K562 (cell line): ENCODE results near the gene C15orf62. TPM values are rescaled to one million over a fixed set of nuclear protein-coding genes. Genes with fewer than 3 reads are reported as not detected.
A peak's percentile ranks its signal among the peaks of the same experiment; 100 is the strongest.

Source experiments
- ATAC-seq: fragments of 200-7000 bp; cut with Tn5 transposase; 3 replicates; pipeline ENCODE4 v1.9.1; 2020; ENCODE audit warnings: moderate library complexity
- Bru-seq: library from RNA; stranded (reverse); fragments of 400-500 nt; gene quantifications from one replicate; lab custom pipeline; 2021; lab: Mats Ljungman, UMichigan
- BruChase-seq, 2 experiments: library from RNA; stranded (reverse); fragments of 400-500 nt; gene quantifications; one replicate each; lab custom pipeline; 2021; lab: Mats Ljungman, UMichigan
- BruUV-seq: library from RNA; stranded (reverse); fragments of 400-500 nt; replicated peaks from 2 replicates; lab custom pipeline; 2021; lab: Mats Ljungman, UMichigan
- CTCF ChIA-PET: fragments of 300-600 bp; formaldehyde crosslinking; extraction: SDS; loops from one replicate; lab custom pipeline; 2021; ENCODE audit warnings: low intra/inter-chr PET ratio; lab: Yijun Ruan, JAX
- POLR2A ChIA-PET: fragments of 300-600, 350-650 bp; sonication (Branson Sonifier 250); formaldehyde crosslinking; extraction: SDS; loops from one replicate; lab custom pipeline; 2021; ENCODE audit warnings: antibody characterized with exemption, inconsistent platforms; lab: Yijun Ruan, JAX
- DNase-seq, 4 experiments: peaks; one replicate each; pipeline versions ENCODE4 v3.0.0 to v3.0.0-alpha.2; 2011 to 2018; ENCODE audit warnings: low spot score in 3 of 4, mixed read lengths in 3 of 4; ENCODE audit errors: extremely low read depth in 1 of 4
- FAIRE-seq: peaks from 2 replicates; lab custom pipeline; 2011; peaks lifted over from hg19 to GRCh38; lab: Jason Lieb, UNC
- H2AFZ ChIP-seq: 2 replicates; pipeline ENCODE4 v1.6.0; 2011; ENCODE audit warnings: low read depth, low read length, control low read depth, inconsistent platforms
- H3K27ac ChIP-seq: fragments of 200-600 bp; 3 replicates; pipeline ENCODE4 v1.8.0; 2011; ENCODE audit warnings: low read depth, mild to moderate bottlenecking, control low read depth, inconsistent platforms, low read length, moderate library complexity, mixed read lengths; ENCODE audit errors: extremely low read depth
- H3K27me3 ChIP-seq, 2 experiments: fragments of 300-600 bp in 1 of 2; 2 replicates in 1 of 2; 3 replicates in 1 of 2; pipeline versions ENCODE4 v1.6.0 to v1.8.0; 2011; ENCODE audit warnings: inconsistent platforms in 2 of 2, low read length in 2 of 2, mild to moderate bottlenecking in 1 of 2, mixed read lengths in 1 of 2, moderate library complexity in 1 of 2; ENCODE audit not compliant: control insufficient read depth in 2 of 2, insufficient read depth in 2 of 2
- H3K36me3 ChIP-seq: fragments of 300-600 bp; 3 replicates; pipeline ENCODE4 v1.8.0; 2011; ENCODE audit warnings: mild to moderate bottlenecking, low read length, inconsistent platforms; ENCODE audit not compliant: control insufficient read depth, insufficient read depth
- H3K4me1 ChIP-seq, 2 experiments: fragments of 200-600 bp in 1 of 2; replicated peaks in 1 of 2; 2 replicates in 1 of 2; 3 replicates in 1 of 2; pipeline versions ENCODE4 v1.5.1 to v1.8.0; 2011; ENCODE audit warnings: inconsistent platforms in 2 of 2, low read length in 2 of 2, mild to moderate bottlenecking in 1 of 2, mixed read lengths in 1 of 2, moderate library complexity in 1 of 2; ENCODE audit not compliant: control insufficient read depth in 2 of 2, insufficient read depth in 2 of 2
- H3K4me2 ChIP-seq: 2 replicates; pipeline ENCODE4 v1.6.1; 2011; ENCODE audit warnings: low read length, control low read depth, inconsistent platforms, mixed read lengths; ENCODE audit not compliant: insufficient read depth
- H3K4me3 ChIP-seq: fragments of 200-600 bp; sonication (generic), shearing (Covaris generic); 2 replicates; pipeline ENCODE4 v1.5.1; 2016; ENCODE audit warnings: control low read depth, inconsistent platforms
- H3K79me2 ChIP-seq: fragments of 200-600 bp; 3 replicates; pipeline ENCODE4 v1.8.0; 2011; ENCODE audit warnings: low read length, inconsistent platforms; ENCODE audit not compliant: control insufficient read depth, insufficient read depth
- H3K9ac ChIP-seq, 2 experiments: 2 replicates each; pipeline versions ENCODE4 v1.6.0 to v1.6.1; 2011; ENCODE audit warnings: low read depth in 2 of 2, low read length in 2 of 2, control low read depth in 1 of 2, inconsistent platforms in 1 of 2, mild to moderate bottlenecking in 1 of 2, mixed read lengths in 1 of 2; ENCODE audit not compliant: insufficient read depth in 1 of 2
- H3K9me1 ChIP-seq: one replicate; pipeline ENCODE4 v1.6.0; 2011; ENCODE audit warnings: inconsistent platforms, mild to moderate bottlenecking, low read length, moderate library complexity; ENCODE audit not compliant: control insufficient read depth, insufficient read depth
- H3K9me3 ChIP-seq: replicated peaks from 2 replicates; pipeline ENCODE4 v1.5.1; 2011; ENCODE audit warnings: low read depth, low read length, inconsistent platforms; ENCODE audit not compliant: control insufficient read depth, insufficient read depth
- H4K20me1 ChIP-seq: replicated peaks from 2 replicates; pipeline ENCODE4 v1.6.1; 2011; ENCODE audit warnings: low read length, inconsistent platforms, mixed read lengths; ENCODE audit not compliant: control insufficient read depth, insufficient read depth
- ATF1 ChIP-seq, 2 experiments: fragments of 450-650 bp in 1 of 2; IDR thresholded peaks; 2 replicates each; pipeline ENCODE4 v1.6.1; 2016; ENCODE audit warnings: missing compliant biosample characterization in 1 of 2, missing genetic modification characterization in 1 of 2
- MEF2A ChIP-seq: IDR thresholded peaks from 2 replicates; pipeline ENCODE4 v1.6.1; 2011; ENCODE audit warnings: low read depth, mild to moderate bottlenecking, low read length, moderate library complexity; ENCODE audit not compliant: control insufficient read depth
- NFIC ChIP-seq: fragments of 450-650 bp; IDR thresholded peaks from 2 replicates; pipeline ENCODE4 v1.6.1; 2017; ENCODE audit warnings: mild to moderate bottlenecking, inconsistent platforms
- POLR2G ChIP-seq: fragments of 200-400 bp; formaldehyde crosslinking; IDR thresholded peaks from 2 replicates; pipeline ENCODE4 v1.6.1; 2017; ENCODE audit warnings: low read depth, mild to moderate bottlenecking, antibody characterized with exemption, low read length, moderate library complexity
- SRSF1 ChIP-seq: fragments of 200-400 bp; formaldehyde crosslinking; IDR thresholded peaks from 2 replicates; pipeline ENCODE4 v1.6.1; 2017; ENCODE audit warnings: mild to moderate bottlenecking, low read depth, low read length, moderate library complexity
- ZNF668 ChIP-seq: fragments of 250-450 bp; sonication (Bioruptor Pico); IDR thresholded peaks from 2 replicates; pipeline ENCODE4 v1.8.0; 2022; ENCODE audit warnings: mild to moderate bottlenecking, inconsistent platforms
- WGBS: fragments of 100-300 bp; shearing (Covaris generic); methylation state at CpG from one replicate; pipeline ENCODE4 v1.1.6; 2016; ENCODE audit warnings: low coverage, mixed read lengths; ENCODE audit not compliant: insufficient coverage; ENCODE audit errors: missing lambda C conversion rate; 5-methylcytosine and 5-hydroxymethylcytosine counted together
- in situ Hi-C: fragments of 300-500 bp; cut with MboI; formaldehyde crosslinking; loops from 4 replicates; pipeline ENCODE4 v1.15.0; 2018; ENCODE audit warnings: inconsistent platforms, mixed read lengths
- intact Hi-C: fragments of 100-400 bp; cut with micrococcal nuclease; formaldehyde crosslinking; loops from 2 replicates; pipeline ENCODE4 v1.14.2; 2022
- long read RNA-seq, 3 experiments: library from polyadenylated mRNA in 2 of 3; library from RNA in 1 of 3; unstranded in 2 of 3; stranded (forward) in 1 of 3; transcript quantifications; one replicate each; pipeline ENCODE4 v2.0.0, GENCODE V29; 2019 to 2022
- polyA minus RNA-seq, 3 experiments: library from RNA; depleted of rRNA, polyadenylated mRNA; stranded (reverse); fragments of >200 nt; gene quantifications; 2 replicates each; pipeline ENCODE4 v1.2.3, GENCODE V29; 2011
- polyA plus RNA-seq, 8 experiments: library from polyadenylated mRNA; depleted of rRNA in 4 of 8; stranded (reverse) in 5 of 8; unstranded in 3 of 8; fragments of >200 nt; fragmentation: Nextera tagmentation in 2 of 8; fragmentation: Illumina TruSeq in 1 of 8; extraction: Ambion mirVana in 2 of 8; extraction: Trizol in 1 of 8; gene quantifications; 2 replicates each; pipeline versions ENCODE4 v1.2.1 to v1.2.3, GENCODE V29; 2011 to 2014; ENCODE audit warnings: inconsistent platforms in 1 of 8, missing spikeins in 1 of 8
- total RNA-seq, 7 experiments: library from RNA; depleted of rRNA in 6 of 7; stranded (reverse); fragments of >200 nt in 6 of 7; fragmentation: Illumina TruSeq in 2 of 7; extraction: Trizol in 2 of 7; gene quantifications; 2 replicates each; pipeline versions ENCODE4 v1.2.1 to v1.2.3, GENCODE V29; 2011 to 2021; ENCODE audit warnings: low replicate concordance in 1 of 7
- TF ChIP-seq, protein P1 (sequence below): sonication (generic); formaldehyde crosslinking; IDR thresholded peaks from 2 replicates; pipeline ENCODE4 v1.8.1; 2023; ENCODE audit warnings: mild to moderate bottlenecking, missing genetic modification reagents
- TF ChIP-seq, protein P2 (sequence below): fragments of 450-650 bp; formaldehyde crosslinking; IDR thresholded peaks from 2 replicates; pipeline ENCODE4 v1.4.0; 2020; ENCODE audit warnings: mild to moderate bottlenecking, moderate library complexity
- TF ChIP-seq, protein P3 (sequence below): fragments of 200-800 bp; sonication (Bioruptor generic); IDR thresholded peaks from 2 replicates; pipeline ENCODE4 v1.6.1; 2017; ENCODE audit warnings: missing genetic modification characterization, missing compliant biosample characterization

Gene C15orf62, protein sequence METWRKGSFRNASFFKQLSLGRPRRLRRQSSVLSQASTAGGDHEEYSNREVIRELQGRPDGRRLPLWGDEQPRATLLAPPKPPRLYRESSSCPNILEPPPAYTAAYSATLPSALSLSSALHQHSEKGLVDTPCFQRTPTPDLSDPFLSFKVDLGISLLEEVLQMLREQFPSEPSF
- 0.51 and 0.67 TPM in 2 replicates for total RNA-seq (2011; cell fraction: chromatin; rRNA removed; ENCODE audit: low replicate concordance)
- 0.39 and 0.50 TPM in 2 replicates for total RNA-seq (2011; cell fraction: nucleolus; rRNA removed)
- total RNA-seq (2011; cell fraction: nucleoplasm; rRNA removed) = 0.22 TPM in 1 of 2 replicates, not detected in the other
- total RNA-seq (2014; rRNA removed) (0.29 and 0.36 TPM in 2 replicates), total RNA-seq (2014; rRNA removed; fragmentation: Illumina TruSeq; extraction: Trizol) (0.22 and 0.29 TPM in 2 replicates), total RNA-seq (2015; rRNA removed; fragmentation: Illumina TruSeq; extraction: Trizol) (0.57 and 0.76 TPM in 2 replicates), total RNA-seq (2021) (0.40 and 0.45 TPM in 2 replicates), polyA plus RNA-seq (2011; rRNA removed) (0.08 and 0.20 TPM in 2 replicates), polyA plus RNA-seq (2014; fragmentation: Illumina TruSeq; extraction: Trizol) (0.28 and 0.31 TPM in 2 replicates), polyA plus RNA-seq (2014; fragmentation: Nextera tagmentation; extraction: Ambion mirVana) (under 1 TPM in 1 of 2 experiments, not detected in 1; 0.01 TPM), polyA plus RNA-seq (2014; rRNA removed) (0.17 and 0.32 TPM in 2 replicates), polyA minus RNA-seq (2011; rRNA and poly(A)+ RNA removed) (0.28 and 0.36 TPM in 2 replicates), Bru-seq, nascent RNA (percentile 34 among the genes with signal in this experiment), BruChase-seq, experiment 1, labeled RNA remaining after a 2-hour chase (percentile 43 among the genes with signal in this experiment), BruChase-seq, experiment 2, labeled RNA remaining after a 6-hour chase (percentile 46 among the genes with signal in this experiment)
- 0.12 and 0.15 TPM in 2 replicates for polyA plus RNA-seq (2011; cell fraction: cytosol; rRNA removed)
- 0.24 and 0.34 TPM in 2 replicates for polyA plus RNA-seq (2011; cell fraction: nucleus; rRNA removed)
- 1.0 and 2.9 TPM in 2 replicates for polyA plus RNA-seq (2012)
- not detected in 2 replicates for polyA minus RNA-seq (2011; cell fraction: cytosol; rRNA and poly(A)+ RNA removed)
- polyA minus RNA-seq (2011; cell fraction: nucleus; rRNA and poly(A)+ RNA removed) = 0.27 and 0.67 TPM in 2 replicates
- long read RNA-seq, experiment 1, partial matches to known transcripts = 0 of 3 reads
- long read RNA-seq, experiment 1, other reads (novel, unspliced or antisense) = 0 of 3 reads
- long read RNA-seq, experiment 2, partial matches to known transcripts = 0 of 4 reads
- long read RNA-seq, experiment 2, other reads (novel, unspliced or antisense) = 0 of 4 reads
- long read RNA-seq, experiment 3 = 0 reads

DNA sequence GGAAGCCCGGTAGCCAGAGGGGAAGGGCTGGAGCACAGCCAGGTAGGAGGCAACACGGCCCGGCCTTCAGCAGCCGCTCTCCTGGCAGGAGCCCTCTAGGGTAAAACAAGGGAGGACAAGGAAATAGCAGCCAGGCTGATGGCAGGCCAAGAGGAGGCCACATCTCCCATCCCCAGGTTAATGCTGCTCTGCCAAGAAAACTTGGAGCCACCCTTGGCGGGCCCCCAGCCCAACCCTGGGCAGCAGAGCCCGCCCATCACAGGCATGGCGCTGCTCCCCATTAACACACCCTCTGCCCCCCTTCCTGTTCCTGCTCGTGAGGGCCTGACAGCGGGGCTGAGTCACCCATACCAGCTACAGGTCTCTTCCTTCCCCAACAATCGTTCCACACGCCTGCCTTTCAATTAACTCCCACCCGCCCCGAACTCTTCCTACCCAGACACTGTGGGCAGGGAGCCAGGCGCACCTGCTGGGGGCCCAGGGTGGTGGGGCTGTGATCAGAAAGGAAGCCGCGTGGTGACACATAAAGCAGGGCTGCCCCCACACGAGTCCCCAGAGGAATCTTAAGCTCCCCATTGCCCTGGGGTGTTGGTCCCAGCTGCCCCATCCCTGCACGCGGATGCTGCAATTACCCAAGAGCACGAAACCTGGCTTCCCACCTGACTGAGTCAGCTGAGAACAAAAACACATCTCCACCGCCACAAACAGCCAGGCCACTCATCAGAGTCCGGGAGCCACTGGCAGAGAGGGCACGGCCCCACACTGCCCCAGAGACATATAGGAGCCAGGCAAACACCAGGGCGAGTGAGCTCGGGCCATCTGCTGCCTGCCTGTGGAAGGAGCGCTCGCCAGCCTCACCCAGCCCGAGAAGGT is at the start of gene C15orf62:
Gene C15orf62 (plus strand): TSS at position 707 of the 873 bp plus-strand sequence. CDS start 516 bp downstream, outside the sequence.
- ATAC-seq = no peak
- intact Hi-C loops (loop anchor here (10.0 kb wide), 1 partner anchor 175 kb away; the partner anchor contains the start of gene KNL1), in situ Hi-C loops (no loop called here)
- no TSS peak for BruUV-seq
- DNase-seq = no peak
- Histone ChIP-seq H4K20me1 (no peaks in the 10 kb centered on the region; the same call in none of the 2 replicates), H3K4me2 (no peak within 1 kb of the TSS), H3K9me3 (no peaks in the 10 kb centered on the region), H3K27me3 (no peaks in the 10 kb centered on the region), H2AFZ (no peak within 1 kb of the TSS), H3K27ac (no peak within 1 kb of the TSS), H3K9me1 (no peaks in the 10 kb centered on the region), H3K36me3 (peaks cover 33% of the 10 kb centered on the region; the same call in 2 of the 3 replicates), H3K4me1 (peaks cover 17 to 51% of the 10 kb centered on the region in 2 experiments; a peak in 4 of 5 replicates), H3K79me2 (no peaks in the 10 kb centered on the region), H3K4me3 (no peak within 1 kb of the TSS), H3K9ac (peak within 1 kb of the TSS in 1 of 2 experiments; percentile 68; a peak in 2 of 4 replicates)
- ChIA-PET POLR2A (interaction anchor here (0.7 to 1.1 kb wide), 5 partner anchors 13 to 1020 kb away, joined by 3 to 4 read pairs (median 4); no protein-coding TSS in a partner anchor), CTCF (no interaction called here)
- WGBS = 72% methylated on average over 26 of the region's 28 CpGs
- FAIRE-seq = no peak
- TF ChIP-seq ATF1 (CRISPR knock-in tag; IDR thresholded peaks at IDR 0.05) (no peak), ATF1 (tag; IDR thresholded peaks at IDR 0.05) (no peak), SRSF1 (no peak), MEF2A (no peak), POLR2G (peak; percentile 47), ZNF668 (CRISPR knock-in tag) (no peak), NFIC (peak; percentile 22; the same call in 1 of the 2 replicates)
- TF ChIP-seq, protein P1, sequence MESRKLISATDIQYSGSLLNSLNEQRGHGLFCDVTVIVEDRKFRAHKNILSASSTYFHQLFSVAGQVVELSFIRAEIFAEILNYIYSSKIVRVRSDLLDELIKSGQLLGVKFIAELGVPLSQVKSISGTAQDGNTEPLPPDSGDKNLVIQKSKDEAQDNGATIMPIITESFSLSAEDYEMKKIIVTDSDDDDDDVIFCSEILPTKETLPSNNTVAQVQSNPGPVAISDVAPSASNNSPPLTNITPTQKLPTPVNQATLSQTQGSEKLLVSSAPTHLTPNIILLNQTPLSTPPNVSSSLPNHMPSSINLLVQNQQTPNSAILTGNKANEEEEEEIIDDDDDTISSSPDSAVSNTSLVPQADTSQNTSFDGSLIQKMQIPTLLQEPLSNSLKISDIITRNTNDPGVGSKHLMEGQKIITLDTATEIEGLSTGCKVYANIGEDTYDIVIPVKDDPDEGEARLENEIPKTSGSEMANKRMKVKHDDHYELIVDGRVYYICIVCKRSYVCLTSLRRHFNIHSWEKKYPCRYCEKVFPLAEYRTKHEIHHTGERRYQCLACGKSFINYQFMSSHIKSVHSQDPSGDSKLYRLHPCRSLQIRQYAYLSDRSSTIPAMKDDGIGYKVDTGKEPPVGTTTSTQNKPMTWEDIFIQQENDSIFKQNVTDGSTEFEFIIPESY (CRISPR knock-in tag) = peak; percentile 54
- TF ChIP-seq, protein P2, sequence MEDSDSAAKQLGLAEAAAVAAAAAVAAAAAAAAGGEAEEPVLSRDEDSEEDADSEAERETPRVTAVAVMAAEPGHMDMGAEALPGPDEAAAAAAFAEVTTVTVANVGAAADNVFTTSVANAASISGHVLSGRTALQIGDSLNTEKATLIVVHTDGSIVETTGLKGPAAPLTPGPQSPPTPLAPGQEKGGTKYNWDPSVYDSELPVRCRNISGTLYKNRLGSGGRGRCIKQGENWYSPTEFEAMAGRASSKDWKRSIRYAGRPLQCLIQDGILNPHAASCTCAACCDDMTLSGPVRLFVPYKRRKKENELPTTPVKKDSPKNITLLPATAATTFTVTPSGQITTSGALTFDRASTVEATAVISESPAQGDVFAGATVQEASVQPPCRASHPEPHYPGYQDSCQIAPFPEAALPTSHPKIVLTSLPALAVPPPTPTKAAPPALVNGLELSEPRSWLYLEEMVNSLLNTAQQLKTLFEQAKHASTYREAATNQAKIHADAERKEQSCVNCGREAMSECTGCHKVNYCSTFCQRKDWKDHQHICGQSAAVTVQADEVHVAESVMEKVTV = no peak
- TF ChIP-seq, protein P3, sequence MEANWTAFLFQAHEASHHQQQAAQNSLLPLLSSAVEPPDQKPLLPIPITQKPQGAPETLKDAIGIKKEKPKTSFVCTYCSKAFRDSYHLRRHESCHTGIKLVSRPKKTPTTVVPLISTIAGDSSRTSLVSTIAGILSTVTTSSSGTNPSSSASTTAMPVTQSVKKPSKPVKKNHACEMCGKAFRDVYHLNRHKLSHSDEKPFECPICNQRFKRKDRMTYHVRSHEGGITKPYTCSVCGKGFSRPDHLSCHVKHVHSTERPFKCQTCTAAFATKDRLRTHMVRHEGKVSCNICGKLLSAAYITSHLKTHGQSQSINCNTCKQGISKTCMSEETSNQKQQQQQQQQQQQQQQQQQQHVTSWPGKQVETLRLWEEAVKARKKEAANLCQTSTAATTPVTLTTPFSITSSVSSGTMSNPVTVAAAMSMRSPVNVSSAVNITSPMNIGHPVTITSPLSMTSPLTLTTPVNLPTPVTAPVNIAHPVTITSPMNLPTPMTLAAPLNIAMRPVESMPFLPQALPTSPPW (CRISPR knock-in tag) = peak; percentile 17; the same call in 1 of the 2 replicates
